Activated CD4-positive, alpha-beta memory T cell treated with anti-CD3 and anti-CD28 coated beads, Interleukin-2, amount 10 ng/mL, durations not matched to agents 7 days and 5 days (primary cell): ENCODE results near the gene EXOC4. TPM values are rescaled to one million over a fixed set of nuclear protein-coding genes. Genes with fewer than 3 reads are reported as not detected.
"Not testable (repeated sequence)": the region's sequence is repeated elsewhere in the genome, so short reads cannot be mapped to it uniquely, and the experiment has no call there.

ENCODE experiments used
- CTCF ChIA-PET: fragments of 350-600 bp; sonication (Branson Sonifier 250); formaldehyde crosslinking; loops from one replicate; lab custom pipeline; 2021; ENCODE audit warnings: antibody characterized with exemption, inconsistent platforms; lab: Charles Lee
- POLR2A ChIA-PET: fragments of 350-600 bp; sonication (Branson Sonifier 250); formaldehyde crosslinking; loops from one replicate; lab custom pipeline; 2021; ENCODE audit warnings: antibody characterized with exemption; lab: Charles Lee
- DNase-seq: peaks from one replicate; pipeline ENCODE4 v3.0.0-alpha.2; 2020
- H3K27ac Mint-ChIP-seq: one replicate; pipeline ENCODE4 v1.8.0; 2021; ENCODE audit warnings: mild to moderate bottlenecking, mixed read lengths
- H3K27me3 Mint-ChIP-seq: one replicate; pipeline ENCODE4 v1.8.0; 2021; ENCODE audit warnings: mixed read lengths
- H3K36me3 Mint-ChIP-seq: one replicate; pipeline ENCODE4 v1.8.0; 2021; ENCODE audit warnings: low read depth, mixed read lengths
- H3K4me1 Mint-ChIP-seq: one replicate; pipeline ENCODE4 v1.8.0; 2021; ENCODE audit warnings: mixed read lengths
- H3K4me3 Mint-ChIP-seq: one replicate; pipeline ENCODE4 v1.8.0; 2021; ENCODE audit warnings: mild to moderate bottlenecking, mixed read lengths
- H3K9me3 Mint-ChIP-seq: one replicate; pipeline ENCODE4 v1.8.0; 2021; ENCODE audit warnings: mixed read lengths
- total RNA-seq, 2 experiments: library from RNA; stranded (reverse); gene quantifications; one replicate each; pipeline ENCODE4 v1.2.3, GENCODE V29; 2021

Gene EXOC4
- total RNA-seq = 10 to 100 TPM; 70.1 to 71.1 TPM

GRCh38 chr7:133252858-133253518, at the start of gene EXOC4:
Gene EXOC4, plus strand, starts transcription at chr7:133253078.
- peaks cover 11% of the 10 kb centered on the region for H3K36me3 Mint-ChIP-seq
- peaks cover 39% of the 10 kb centered on the region for H3K4me1 Mint-ChIP-seq
- H3K4me3 Mint-ChIP-seq = peak within 1 kb of the TSS; percentile 86
- peak; percentile 94 for DNase-seq
- H3K27ac Mint-ChIP-seq = peak within 1 kb of the TSS; percentile 81
- CTCF ChIA-PET = interaction anchor here (1.1 to 1.7 kb wide), 3 partner anchors 91 to 1064 kb away, joined by 3 to 4 read pairs (median 4); partner anchors contain the start of gene SLC35B4
- H3K9me3 Mint-ChIP-seq = no peaks in the 10 kb centered on the region
- no peaks in the 10 kb centered on the region for H3K27me3 Mint-ChIP-seq
- POLR2A ChIA-PET = interaction anchor here (0.6 to 1.5 kb wide), 10 partner anchors 9 to 271 kb away, joined by 3 to 6 read pairs (median 4); partner anchors contain the start of gene CHCHD3

- ChIA-PET POLR2A (no interaction called here), CTCF (no interaction called here)
- Mint-ChIP-seq H3K36me3 (no peaks in the 10 kb centered on the region), H3K9me3 (no peaks in the 10 kb centered on the region), H3K27me3 (peaks cover 4% of the 10 kb centered on the region), H3K4me3 (no peak overlapping the region), H3K27ac (no peak overlapping the region), H3K4me1 (no peaks in the 10 kb centered on the region)
- DNase-seq = no peak
Observed at GRCh38 chr7:133203490-133203889, 49.4 kb upstream of the EXOC4 start.

DNA sequence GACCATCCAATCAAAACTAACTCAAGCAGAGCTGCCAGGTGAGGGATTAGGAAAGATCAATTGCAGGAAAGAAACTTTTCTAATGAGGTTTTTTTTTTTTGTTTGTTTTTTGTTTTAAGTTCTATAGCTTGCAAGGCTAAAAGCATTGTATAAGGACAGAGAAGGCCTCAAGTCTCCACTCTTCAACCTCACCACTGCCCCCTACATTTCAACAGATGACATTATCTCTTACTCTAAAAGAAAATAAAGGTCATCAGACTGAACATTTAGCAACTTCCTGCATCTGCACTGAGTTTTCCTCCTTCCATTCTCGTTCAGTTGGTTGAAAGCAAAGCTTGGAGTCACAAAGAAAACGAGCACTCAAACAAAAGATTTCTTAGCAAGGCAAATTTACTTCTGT, 45.2 kb upstream of the EXOC4 start:
- Mint-ChIP-seq H3K4me3 (no peak overlapping the region), H3K27me3 (peaks cover 26% of the 10 kb centered on the region), H3K4me1 (no peaks in the 10 kb centered on the region), H3K9me3 (no peaks in the 10 kb centered on the region), H3K27ac (no peak overlapping the region), H3K36me3 (no peaks in the 10 kb centered on the region)
- CTCF ChIA-PET = no interaction called here
- no peak for DNase-seq
- POLR2A ChIA-PET = no interaction called here

DNA sequence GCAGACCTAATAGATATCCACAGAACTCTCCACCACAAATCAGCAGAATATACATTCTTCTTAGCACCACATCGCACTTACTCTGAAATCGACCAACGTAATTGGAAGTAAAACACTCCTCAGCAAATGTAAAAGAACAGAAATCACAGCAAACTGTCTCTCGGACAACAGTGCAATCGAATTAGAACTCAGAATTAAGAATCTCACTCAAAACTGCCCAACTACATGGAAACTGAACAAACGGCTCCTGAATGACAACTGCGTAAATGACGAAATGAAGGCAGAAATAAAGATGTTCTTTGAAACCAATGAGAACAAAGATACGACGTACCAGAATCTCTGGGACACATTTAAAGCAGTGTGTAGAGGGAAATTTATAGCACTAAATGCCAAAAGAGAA, 42.1 kb upstream of the EXOC4 start:
- H3K4me1 Mint-ChIP-seq, POLR2A ChIA-PET, H3K27ac Mint-ChIP-seq, H3K36me3 Mint-ChIP-seq, H3K9me3 Mint-ChIP-seq, H3K4me3 Mint-ChIP-seq, CTCF ChIA-PET, DNase-seq: not testable (repeated sequence)
- peaks cover 29% of the 10 kb centered on the region for H3K27me3 Mint-ChIP-seq

- H3K36me3 Mint-ChIP-seq, CTCF ChIA-PET, H3K4me1 Mint-ChIP-seq, H3K9me3 Mint-ChIP-seq, DNase-seq, H3K4me3 Mint-ChIP-seq, POLR2A ChIA-PET, H3K27ac Mint-ChIP-seq: not testable (repeated sequence)
- peaks cover 28% of the 10 kb centered on the region for H3K27me3 Mint-ChIP-seq
Observed at GRCh38 chr7:133213772-133214171, 39.1 kb upstream of the EXOC4 start.

GRCh38 chr7:133217773-133218172, 35.1 kb upstream of the EXOC4 start:
- H3K9me3 Mint-ChIP-seq = no peaks in the 10 kb centered on the region
- H3K27me3 Mint-ChIP-seq = peaks cover 8% of the 10 kb centered on the region
- H3K4me3 Mint-ChIP-seq = no peak overlapping the region
- H3K36me3 Mint-ChIP-seq = no peaks in the 10 kb centered on the region
- CTCF ChIA-PET = no interaction called here
- POLR2A ChIA-PET = no interaction called here
- no peaks in the 10 kb centered on the region for H3K4me1 Mint-ChIP-seq
- no peak overlapping the region for H3K27ac Mint-ChIP-seq
- no peak for DNase-seq

DNA sequence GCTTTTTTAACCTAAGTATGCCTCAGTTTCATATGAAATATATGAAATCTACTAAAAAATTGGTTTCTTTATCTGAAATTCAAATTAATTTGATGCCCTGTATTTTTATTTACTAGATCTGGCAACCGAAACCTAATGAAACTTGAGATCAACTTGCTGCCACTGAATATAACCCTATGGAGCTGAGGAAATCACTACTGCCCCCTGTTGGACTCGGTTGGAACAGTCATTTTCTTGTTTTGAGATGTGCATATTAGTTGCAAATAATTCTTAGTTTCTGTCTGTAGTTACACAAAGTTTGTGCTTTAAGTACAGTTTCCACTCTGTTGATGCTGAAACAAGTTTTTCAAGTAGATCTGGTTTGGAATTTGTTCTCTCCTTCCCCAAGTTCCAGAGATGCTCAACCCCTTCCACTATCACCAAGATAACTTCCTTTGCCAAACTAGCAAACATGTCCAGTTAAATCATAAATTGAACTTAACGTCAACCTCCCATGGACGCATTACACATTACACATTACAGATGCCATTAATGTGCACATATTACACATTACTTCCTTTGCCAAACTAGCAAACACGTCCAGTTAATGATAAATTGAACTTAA, 22.2 kb upstream of the EXOC4 start:
- no peaks in the 10 kb centered on the region for H3K4me1 Mint-ChIP-seq
- ChIA-PET POLR2A (no interaction called here), CTCF (interaction anchor here (0.7 to 1.5 kb wide), 2 partner anchors 12 to 38 kb away, joined by 3 read pairs; no protein-coding TSS in a partner anchor)
- peak; percentile 43 for DNase-seq
- H3K4me3 Mint-ChIP-seq = no peak overlapping the region
- no peak overlapping the region for H3K27ac Mint-ChIP-seq
- no peaks in the 10 kb centered on the region for H3K36me3 Mint-ChIP-seq
- H3K27me3 Mint-ChIP-seq = peaks cover 11% of the 10 kb centered on the region
- H3K9me3 Mint-ChIP-seq = no peaks in the 10 kb centered on the region

DNA sequence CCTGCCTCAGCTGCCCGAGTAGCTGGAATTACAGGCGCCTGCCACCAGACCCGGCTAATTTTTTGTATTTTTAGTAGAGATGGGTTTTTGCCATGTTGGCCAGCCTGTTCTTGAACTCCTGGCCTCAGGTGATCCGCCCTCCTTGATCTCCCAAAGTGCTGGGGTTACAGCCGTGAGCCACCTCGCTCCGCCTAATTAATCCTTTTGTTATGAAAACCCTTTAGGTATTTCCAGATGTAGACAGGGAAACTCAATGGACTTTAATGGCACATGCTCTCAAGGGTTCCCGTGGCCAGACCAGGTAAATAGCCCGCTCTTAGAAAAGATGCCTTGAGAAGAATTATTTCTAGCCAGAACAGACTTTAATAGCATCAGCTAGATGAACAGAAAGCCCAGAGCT, 19.7 kb upstream of the EXOC4 start:
- Mint-ChIP-seq H3K4me1 (no peaks in the 10 kb centered on the region), H3K9me3 (no peaks in the 10 kb centered on the region), H3K27ac (no peak overlapping the region), H3K27me3 (peaks cover 12% of the 10 kb centered on the region), H3K4me3 (no peak overlapping the region), H3K36me3 (no peaks in the 10 kb centered on the region)
- ChIA-PET POLR2A (no interaction called here), CTCF (no interaction called here)
- no peak for DNase-seq

DNA sequence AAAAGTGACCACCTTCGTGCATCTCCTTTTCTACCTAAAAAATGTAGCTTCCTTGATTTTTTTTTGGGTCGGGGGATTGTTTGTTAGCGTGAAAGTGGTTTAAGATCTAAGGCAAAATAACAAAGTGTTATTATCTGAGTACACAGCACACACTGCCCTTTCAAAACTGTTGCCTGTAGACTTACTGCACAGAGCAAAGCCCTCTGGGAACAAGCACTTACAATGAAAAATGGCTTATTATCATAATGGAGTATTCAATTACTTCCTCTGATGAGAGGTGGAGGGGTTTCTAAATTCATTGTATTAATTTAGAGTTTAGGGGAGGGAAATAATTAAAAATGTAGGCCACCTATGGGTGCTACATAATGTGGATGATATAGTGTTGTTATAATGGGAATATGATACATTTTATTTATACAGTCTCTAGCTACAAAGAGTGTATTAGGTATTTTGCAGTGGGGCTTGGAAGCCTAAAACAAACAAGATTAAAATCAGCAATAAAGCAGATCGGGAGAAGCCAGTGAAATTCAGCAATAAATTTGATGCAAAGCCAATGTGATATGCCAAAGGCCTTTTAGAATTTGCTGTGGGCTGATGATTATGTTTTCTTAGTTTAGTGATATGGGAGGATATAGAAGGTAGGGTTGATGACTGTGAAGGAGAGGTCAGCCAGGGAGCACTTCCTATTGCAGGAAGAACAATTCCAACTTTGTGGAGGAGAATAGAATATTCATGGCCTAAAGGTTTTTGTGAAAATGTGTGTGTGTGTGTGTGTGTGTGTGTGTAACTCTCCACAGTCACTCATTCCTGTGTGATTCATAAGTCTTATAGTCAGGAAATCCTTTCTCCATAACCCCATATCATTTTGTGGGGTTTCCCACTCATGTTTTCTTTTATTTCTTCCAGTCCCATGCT, 17.7 kb upstream of the EXOC4 start:
- POLR2A ChIA-PET = no interaction called here

GRCh38 chr7:133237545-133237944, 15.3 kb upstream of the EXOC4 start:
- Mint-ChIP-seq H3K9me3 (no peaks in the 10 kb centered on the region), H3K36me3 (no peaks in the 10 kb centered on the region), H3K4me3 (no peak overlapping the region), H3K4me1 (no peaks in the 10 kb centered on the region), H3K27ac (no peak overlapping the region), H3K27me3 (peaks cover 10% of the 10 kb centered on the region)
- no peak for DNase-seq
- CTCF ChIA-PET = interaction anchor here (1.1 kb wide), 1 partner anchor 107 kb away, joined by 5 read pairs; no protein-coding TSS in a partner anchor
- POLR2A ChIA-PET = no interaction called here

More for the DNA sequence above, 17.7 kb upstream of the EXOC4 start:
- Mint-ChIP-seq H3K27me3 (peaks cover 14% of the 10 kb centered on the region), H3K4me3 (no peak overlapping the region), H3K27ac (no peak overlapping the region), H3K4me1 (no peaks in the 10 kb centered on the region), H3K9me3 (no peaks in the 10 kb centered on the region), H3K36me3 (no peaks in the 10 kb centered on the region)
- CTCF ChIA-PET = no interaction called here
- no peak for DNase-seq

DNA sequence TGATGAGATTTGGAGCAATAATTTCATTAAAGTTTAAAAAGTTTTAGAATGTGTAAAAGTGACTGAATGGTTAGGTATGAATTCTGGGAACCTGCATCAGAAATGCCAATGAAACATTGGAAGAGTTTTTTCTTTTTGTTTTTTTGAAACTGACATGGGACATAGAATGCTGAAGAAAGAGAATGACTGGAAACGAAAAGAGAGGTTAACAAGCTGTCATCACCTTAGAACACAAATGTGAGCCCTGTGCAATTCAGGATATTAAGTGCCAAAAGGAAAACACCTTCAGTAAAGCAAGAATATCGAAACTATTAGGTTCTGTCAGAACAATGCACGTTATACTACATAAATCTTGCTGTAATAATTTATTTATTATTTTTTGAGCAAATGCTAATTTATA, 12.6 kb upstream of the EXOC4 start:
- ChIA-PET CTCF (no interaction called here), POLR2A (no interaction called here)
- Mint-ChIP-seq H3K36me3 (no peaks in the 10 kb centered on the region), H3K4me3 (no peak overlapping the region), H3K27ac (no peak overlapping the region), H3K9me3 (no peaks in the 10 kb centered on the region), H3K27me3 (peaks cover 17% of the 10 kb centered on the region), H3K4me1 (no peaks in the 10 kb centered on the region)
- DNase-seq = no peak

DNA sequence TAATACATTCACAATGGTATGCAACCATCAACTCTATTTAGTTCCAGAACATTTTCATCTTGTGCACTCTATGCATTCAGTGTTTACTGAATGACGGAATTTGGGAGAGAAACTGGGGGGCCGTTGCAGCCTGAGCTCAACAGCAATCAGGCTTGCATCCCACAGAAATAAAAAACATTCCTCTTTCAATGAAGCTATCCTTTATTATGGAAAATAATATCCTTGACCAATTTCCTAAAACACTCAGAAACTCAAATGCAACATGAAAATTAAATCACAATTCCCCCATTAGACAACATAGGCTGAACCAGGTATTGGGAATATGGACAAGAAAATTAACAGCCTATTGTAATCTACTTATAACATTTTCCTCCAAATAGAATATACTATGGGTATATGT, 6.3 kb upstream of the EXOC4 start:
- H3K36me3 Mint-ChIP-seq = no peaks in the 10 kb centered on the region
- no peak overlapping the region for H3K4me3 Mint-ChIP-seq
- no peak for DNase-seq
- ChIA-PET CTCF (no interaction called here), POLR2A (no interaction called here)
- no peaks in the 10 kb centered on the region for H3K9me3 Mint-ChIP-seq
- H3K27me3 Mint-ChIP-seq = peaks cover 9% of the 10 kb centered on the region
- H3K27ac Mint-ChIP-seq = no peak overlapping the region
- no peaks in the 10 kb centered on the region for H3K4me1 Mint-ChIP-seq

GRCh38 chr7:133248901-133249300, 4.0 kb upstream of the EXOC4 start:
- peaks cover 12% of the 10 kb centered on the region for H3K4me1 Mint-ChIP-seq
- no peak overlapping the region for H3K27ac Mint-ChIP-seq
- H3K27me3 Mint-ChIP-seq = no peaks in the 10 kb centered on the region
- H3K36me3 Mint-ChIP-seq = no peaks in the 10 kb centered on the region
- no peaks in the 10 kb centered on the region for H3K9me3 Mint-ChIP-seq
- no peak overlapping the region for H3K4me3 Mint-ChIP-seq
- ChIA-PET POLR2A (no interaction called here), CTCF (no interaction called here)
- DNase-seq = no peak
